Measurements from ENCODE around the gene NAXE.
"Not testable (repeated sequence)": the region's sequence is repeated elsewhere in the genome, so short reads cannot be mapped to it uniquely, and the experiment has no call there.

GRCh38 chr1:156610072-156610471 lies 18.5 kb downstream of the NAXE start:
- TF ChIP-seq CTCF (conservative IDR thresholded peaks at IDR 0.05); ZFX (IDR thresholded peaks at IDR 0.05): not testable (repeated sequence)
